Measurements from ENCODE around the gene ARHGAP18. TPM values are rescaled to one million over a fixed set of nuclear protein-coding genes. Genes with fewer than 3 reads are reported as not detected.

The ARHGAP18 gene
- total and polyA plus RNA-seq, 10 of the 15 experiments (the other 5 are each of a cell fraction or from before 2014, with no cell fraction given), result 18.2 to 52.2 (median 31.7) TPM

DNA sequence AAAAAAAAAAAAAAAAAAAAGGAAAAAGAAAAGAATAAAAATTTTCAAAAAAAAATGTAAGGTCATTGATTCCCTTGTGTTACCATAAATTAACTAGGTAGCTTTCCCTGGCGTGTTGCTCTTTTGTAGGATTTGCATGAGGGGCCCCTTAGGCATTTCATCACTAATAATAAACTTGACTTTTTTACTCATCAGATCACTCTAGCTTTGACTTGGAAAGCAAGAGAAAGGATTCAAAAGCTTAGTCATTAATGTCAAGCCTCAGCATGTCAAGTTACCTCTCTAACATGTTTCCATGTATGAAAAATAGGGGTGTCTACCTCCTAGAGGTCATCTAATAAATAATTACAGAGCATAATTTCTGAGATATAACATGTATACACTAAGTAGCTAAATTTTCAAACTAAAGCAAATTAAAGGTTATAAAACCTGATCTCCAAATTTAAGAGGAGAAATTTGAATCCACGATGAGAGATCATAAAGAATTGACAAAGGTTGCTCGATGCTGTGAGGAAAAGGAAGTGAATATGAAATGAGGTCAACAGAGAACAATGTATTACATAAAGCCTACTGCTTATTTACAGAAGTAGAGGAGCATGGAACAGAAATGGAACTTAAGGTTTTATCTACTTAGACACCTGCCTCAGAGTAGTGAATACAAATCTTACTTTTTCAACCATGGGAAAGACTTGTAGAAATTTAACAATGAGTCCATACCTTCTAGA lies 86.8 kb downstream of the ARHGAP18 start (continued):
- TF ChIP-seq, protein P1, sequence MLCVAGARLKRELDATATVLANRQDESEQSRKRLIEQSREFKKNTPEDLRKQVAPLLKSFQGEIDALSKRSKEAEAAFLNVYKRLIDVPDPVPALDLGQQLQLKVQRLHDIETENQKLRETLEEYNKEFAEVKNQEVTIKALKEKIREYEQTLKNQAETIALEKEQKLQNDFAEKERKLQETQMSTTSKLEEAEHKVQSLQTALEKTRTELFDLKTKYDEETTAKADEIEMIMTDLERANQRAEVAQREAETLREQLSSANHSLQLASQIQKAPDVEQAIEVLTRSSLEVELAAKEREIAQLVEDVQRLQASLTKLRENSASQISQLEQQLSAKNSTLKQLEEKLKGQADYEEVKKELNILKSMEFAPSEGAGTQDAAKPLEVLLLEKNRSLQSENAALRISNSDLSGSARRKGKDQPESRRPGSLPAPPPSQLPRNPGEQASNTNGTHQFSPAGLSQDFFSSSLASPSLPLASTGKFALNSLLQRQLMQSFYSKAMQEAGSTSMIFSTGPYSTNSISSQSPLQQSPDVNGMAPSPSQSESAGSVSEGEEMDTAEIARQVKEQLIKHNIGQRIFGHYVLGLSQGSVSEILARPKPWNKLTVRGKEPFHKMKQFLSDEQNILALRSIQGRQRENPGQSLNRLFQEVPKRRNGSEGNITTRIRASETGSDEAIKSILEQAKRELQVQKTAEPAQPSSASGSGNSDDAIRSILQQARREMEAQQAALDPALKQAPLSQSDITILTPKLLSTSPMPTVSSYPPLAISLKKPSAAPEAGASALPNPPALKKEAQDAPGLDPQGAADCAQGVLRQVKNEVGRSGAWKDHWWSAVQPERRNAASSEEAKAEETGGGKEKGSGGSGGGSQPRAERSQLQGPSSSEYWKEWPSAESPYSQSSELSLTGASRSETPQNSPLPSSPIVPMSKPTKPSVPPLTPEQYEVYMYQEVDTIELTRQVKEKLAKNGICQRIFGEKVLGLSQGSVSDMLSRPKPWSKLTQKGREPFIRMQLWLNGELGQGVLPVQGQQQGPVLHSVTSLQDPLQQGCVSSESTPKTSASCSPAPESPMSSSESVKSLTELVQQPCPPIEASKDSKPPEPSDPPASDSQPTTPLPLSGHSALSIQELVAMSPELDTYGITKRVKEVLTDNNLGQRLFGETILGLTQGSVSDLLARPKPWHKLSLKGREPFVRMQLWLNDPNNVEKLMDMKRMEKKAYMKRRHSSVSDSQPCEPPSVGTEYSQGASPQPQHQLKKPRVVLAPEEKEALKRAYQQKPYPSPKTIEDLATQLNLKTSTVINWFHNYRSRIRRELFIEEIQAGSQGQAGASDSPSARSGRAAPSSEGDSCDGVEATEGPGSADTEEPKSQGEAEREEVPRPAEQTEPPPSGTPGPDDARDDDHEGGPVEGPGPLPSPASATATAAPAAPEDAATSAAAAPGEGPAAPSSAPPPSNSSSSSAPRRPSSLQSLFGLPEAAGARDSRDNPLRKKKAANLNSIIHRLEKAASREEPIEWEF (IDR thresholded peaks at IDR 0.05; ENCODE audit: insufficient replicate concordance, low read depth, low read length), result no peak
- TF ChIP-seq RELA (IDR thresholded peaks at IDR 0.05; ENCODE audit: borderline replicate concordance, partially characterized antibody) (no peak), ZNF217 (IDR thresholded peaks at IDR 0.05) (no peak), NFYB (IDR thresholded peaks at IDR 0.05; ENCODE audit: insufficient read depth, low read depth, low read length) (no peak), GATAD2B (conservative IDR thresholded peaks at IDR 0.05; ENCODE audit: low read depth) (no peak), NR2F1 (conservative IDR thresholded peaks at IDR 0.05) (no peak), NFIC (IDR thresholded peaks at IDR 0.05; ENCODE audit: low read depth, low read length) (peak; percentile 93), JUNB (IDR thresholded peaks at IDR 0.05) (peak; percentile 94), NFYA (IDR thresholded peaks at IDR 0.05; ENCODE audit: borderline replicate concordance, low read depth, low read length) (no peak), KDM1A (IDR thresholded peaks at IDR 0.05; ENCODE audit: borderline replicate concordance) (no peak), IKZF1 (conservative IDR thresholded peaks at IDR 0.05) (no peak), REST (IDR thresholded peaks at IDR 0.05; ENCODE audit: low read depth, low read length) (no peak), BCL11A (IDR thresholded peaks at IDR 0.05; ENCODE audit: low read depth, low read length) (peak; percentile 73; the same call in 1 of the 2 replicates), BCLAF1 (IDR thresholded peaks at IDR 0.05) (no peak), ASH2L (IDR thresholded peaks at IDR 0.05; ENCODE audit: borderline replicate concordance, low read depth) (no peak)
- TF ChIP-seq, protein P2, sequence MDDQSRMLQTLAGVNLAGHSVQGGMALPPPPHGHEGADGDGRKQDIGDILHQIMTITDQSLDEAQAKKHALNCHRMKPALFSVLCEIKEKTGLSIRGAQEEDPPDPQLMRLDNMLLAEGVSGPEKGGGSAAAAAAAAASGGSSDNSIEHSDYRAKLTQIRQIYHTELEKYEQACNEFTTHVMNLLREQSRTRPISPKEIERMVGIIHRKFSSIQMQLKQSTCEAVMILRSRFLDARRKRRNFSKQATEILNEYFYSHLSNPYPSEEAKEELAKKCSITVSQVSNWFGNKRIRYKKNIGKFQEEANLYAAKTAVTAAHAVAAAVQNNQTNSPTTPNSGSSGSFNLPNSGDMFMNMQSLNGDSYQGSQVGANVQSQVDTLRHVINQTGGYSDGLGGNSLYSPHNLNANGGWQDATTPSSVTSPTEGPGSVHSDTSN (IDR thresholded peaks at IDR 0.05; ENCODE audit: insufficient replicate concordance, low read depth, low read length), result no peak

Measured in GM12878 (cell line).